Hypothalamus (tissue), 51 donors: Measurements from ENCODE around the gene WDR7.

Experiments used
- DNase-seq, 51 donors: peaks; one replicate each; lab custom pipeline; 2025; lab: John Stamatoyannopoulos, UW

WDR7 gene

GRCh38 chr18:56721031-56721430 lies 69.9 kb downstream of the WDR7 start:
- no peak for DNase-seq

DNA sequence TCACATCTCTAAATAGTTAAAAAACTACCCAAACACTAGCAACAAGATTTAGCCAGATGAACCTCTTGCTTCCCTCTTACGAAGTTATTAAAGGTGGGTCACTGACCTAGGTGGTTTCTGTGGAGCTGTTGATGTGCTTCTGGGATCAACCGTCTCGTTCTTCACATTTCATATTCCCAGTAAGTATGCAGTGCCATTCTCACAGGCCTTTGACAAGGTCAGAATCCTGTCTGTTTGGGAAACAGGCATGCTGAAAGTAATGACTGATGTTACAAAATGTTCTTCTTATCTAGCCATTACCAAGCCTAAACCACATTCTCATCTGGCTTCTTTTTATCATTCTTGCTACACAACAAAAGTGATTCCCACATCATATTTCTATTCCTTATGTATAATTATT lies 70.3 kb downstream of the WDR7 start:
- no peak for DNase-seq

DNA sequence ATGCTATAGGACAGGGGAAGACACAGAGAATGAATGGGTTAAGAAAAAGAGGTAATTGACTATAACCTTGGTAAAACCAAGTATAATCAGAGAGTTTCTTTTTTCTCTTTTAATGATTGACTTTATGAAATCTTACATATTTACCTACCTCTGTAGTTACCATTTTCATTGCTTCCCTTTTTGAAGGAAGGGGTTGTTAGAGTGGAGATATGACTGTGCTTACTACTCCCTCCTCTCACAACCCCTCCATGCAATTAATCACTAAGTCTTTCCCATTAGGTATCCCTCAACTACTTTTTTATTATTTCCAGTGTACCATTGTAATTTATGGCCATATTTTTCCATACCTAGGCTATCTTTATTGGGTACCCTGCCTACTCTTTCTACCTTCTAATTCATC lies 71.4 kb downstream of the WDR7 start:
- DNase-seq: no peak

DNA sequence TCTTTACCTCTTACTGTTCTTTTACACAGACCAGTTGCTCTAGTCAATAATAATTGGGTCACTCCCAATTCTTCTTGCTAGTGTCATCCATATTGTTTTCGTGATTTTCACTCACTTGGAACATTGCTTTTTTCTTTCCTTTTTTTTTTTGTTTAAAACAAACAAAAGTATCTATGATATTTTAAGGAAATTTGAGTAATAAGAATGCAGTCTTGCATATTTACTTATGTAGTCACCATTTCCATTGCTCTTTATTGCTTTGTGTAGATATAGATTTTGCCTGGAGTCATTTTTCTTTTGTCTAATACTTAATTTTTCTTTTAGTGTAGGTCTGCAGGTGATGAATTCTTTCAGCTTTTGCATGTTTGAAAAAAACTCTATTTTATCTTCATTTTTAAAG lies 71.9 kb downstream of the WDR7 start:
- DNase-seq: no peak

DNA sequence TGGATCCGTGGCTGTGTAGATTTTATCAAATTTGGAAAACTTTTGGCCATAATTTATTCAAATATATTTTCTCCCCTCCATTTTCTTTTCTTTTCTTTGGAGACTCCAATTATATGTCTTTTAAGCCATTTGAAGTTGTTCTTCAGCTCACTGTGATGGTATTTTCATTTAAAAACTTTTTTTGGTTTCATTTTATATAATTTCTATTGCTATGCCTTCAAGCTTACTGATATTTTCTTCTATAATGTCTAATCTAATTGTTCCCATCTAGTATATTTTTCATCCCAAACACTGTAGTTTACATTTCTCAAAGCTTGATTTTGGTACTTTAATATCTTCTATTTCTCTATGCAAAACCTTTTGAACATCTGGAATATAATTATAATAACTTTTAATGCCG lies 72.5 kb downstream of the WDR7 start:
- no peak for DNase-seq

DNA sequence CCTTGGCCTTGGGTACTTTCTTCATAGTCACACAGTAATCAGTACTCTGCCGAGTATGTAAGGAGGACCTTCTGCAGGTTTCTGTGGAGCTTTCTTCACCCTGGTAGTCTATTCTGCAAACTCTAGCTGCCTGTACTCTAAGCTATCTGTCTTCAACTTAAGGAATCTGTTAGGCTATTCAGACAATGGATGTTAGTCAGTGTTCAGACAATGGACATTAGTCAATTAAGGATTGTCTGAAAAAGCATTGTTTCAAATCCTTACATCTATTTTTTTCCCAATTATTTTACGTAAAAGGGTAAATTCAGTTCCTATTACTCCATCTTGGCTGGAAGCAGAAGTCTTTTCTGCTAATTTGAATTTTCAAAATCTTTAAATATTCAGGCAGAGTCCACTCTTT lies 75.7 kb downstream of the WDR7 start:
- no peak for DNase-seq

DNA sequence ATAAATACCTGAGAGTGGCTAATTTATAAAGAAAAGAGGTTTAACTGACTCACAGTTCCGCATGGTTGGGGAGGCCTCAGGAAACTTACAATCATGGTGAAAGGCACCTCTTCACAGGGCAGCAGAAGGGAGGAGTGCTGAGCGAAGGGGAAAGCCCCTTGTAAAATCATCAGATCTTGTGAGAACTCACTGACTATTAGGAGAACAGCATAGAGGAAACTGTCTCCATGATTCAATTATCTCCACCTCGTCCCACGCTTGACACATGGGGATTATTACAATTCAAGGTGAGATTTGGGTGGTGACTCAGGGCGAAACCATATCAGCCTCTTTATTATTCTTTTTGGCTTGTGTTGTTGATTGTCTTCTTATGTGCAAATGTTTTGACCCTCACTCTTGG lies 76.2 kb downstream of the WDR7 start:
- no peak for DNase-seq

- no peak for DNase-seq
These were observed 77.6 kb downstream of the WDR7 start for GRCh38 chr18:56728741-56729140.

DNA sequence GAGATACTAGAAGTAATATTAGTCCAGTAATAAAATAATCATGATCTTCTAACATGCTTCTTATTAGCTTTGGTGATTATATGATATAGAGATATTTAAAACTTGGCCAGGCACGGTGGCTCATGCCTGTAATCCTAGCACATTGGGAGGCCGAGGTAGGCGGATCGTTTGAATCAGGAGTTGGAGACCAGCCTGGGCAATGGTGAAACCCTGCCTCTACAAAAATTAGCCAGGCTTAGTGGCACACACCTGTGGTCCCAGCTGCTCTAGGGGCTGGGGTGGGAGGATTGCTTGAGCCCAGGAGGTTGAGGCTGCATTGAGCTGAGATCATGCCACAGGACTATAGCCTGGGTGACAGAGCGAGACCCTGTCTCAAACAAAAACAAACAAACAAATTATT lies 87.0 kb downstream of the WDR7 start:
- no peak for DNase-seq

DNA sequence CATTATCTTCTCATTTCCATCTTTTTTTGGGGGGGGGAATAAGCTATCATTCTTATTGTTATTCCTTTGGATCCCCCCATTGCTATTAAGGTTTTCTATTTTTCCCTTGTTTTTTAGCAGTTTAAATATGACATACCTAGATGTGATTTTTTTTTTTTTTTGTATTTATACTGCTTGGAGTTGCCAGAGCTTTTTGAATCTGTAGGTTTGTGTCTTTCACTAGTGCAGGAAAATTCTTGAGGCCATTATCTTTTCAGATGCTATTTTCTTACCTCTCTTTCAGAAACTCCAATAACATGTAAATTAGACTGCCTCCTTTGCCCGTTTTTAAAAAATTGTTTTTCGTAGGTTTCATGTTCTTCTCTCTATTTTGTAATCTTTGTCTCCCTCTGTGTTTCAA lies 88.6 kb downstream of the WDR7 start:
- no peak for DNase-seq

- no peak for DNase-seq
These were observed 89.5 kb downstream of the WDR7 start for GRCh38 chr18:56740645-56741044.

- no peak for DNase-seq
These were observed 90.5 kb downstream of the WDR7 start for GRCh38 chr18:56741685-56742084.

GRCh38 chr18:56743115-56743514 lies 92.0 kb downstream of the WDR7 start:
- no peak for DNase-seq

DNA sequence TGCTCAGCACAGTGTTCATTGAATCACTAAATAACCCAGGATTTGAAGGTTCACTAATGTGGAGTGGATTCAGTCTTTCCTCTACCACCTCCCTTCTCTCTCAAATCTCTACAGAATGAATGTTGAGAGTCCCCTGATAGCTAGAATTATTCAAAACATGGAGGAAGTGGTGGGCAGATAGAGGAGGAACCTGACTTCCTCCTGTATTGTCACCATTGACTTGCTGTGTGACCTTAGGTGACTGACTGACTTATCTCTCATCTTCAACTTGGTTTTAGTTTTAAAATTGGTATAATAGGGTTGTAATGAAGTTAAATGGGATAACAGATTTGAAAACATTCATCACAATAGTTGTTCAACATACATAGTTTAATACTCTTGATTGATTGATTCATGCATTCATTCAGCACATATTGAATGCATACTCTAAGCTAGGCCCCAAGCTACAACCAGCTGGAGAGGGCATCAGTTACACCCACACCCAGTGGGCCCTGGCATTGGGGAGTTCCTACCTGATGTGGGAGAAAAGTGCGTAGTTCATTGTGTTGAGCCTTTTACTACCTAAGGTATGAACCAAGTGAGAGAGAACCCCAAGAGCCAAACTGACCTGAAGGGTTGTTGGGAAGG lies 96.0 kb downstream of the WDR7 start:
- DNase-seq: no peak

- no peak for DNase-seq
These were observed 96.7 kb downstream of the WDR7 start for GRCh38 chr18:56747857-56748256.

GRCh38 chr18:56748698-56749268 lies 97.6 kb downstream of the WDR7 start:
- DNase-seq: peak in 2 of 51 donors; percentile 5 to 58

DNA sequence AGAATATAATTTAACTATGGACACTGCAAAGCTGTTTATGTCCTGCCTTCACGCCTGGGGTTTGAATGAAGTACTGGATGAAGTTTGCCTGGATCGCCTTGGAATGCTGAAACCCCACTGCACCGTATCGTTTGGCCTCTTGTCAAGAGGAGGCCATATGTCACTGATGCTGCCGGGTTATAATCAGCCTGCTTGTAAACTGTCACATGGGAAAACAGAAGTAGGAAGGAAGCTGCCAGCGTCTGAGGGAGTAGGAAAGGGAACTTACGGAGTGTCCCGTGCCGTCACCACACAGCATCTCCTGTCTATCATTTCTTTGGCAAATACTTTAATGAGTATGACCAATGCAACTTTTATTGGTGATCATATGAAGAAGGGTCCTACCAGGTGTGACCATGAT lies 105.8 kb downstream of the WDR7 start:
- DNase-seq: peak in 6 of 51 donors; percentile 2 to 6 (median 4)

GRCh38 chr18:56770097-56770496 lies 118.9 kb downstream of the WDR7 start:
- DNase-seq: no peak

GRCh38 chr18:56770873-56771272 lies 119.7 kb downstream of the WDR7 start:
- DNase-seq: no peak

GRCh38 chr18:56775701-56776100 lies 124.5 kb downstream of the WDR7 start:
- DNase-seq: no peak

DNA sequence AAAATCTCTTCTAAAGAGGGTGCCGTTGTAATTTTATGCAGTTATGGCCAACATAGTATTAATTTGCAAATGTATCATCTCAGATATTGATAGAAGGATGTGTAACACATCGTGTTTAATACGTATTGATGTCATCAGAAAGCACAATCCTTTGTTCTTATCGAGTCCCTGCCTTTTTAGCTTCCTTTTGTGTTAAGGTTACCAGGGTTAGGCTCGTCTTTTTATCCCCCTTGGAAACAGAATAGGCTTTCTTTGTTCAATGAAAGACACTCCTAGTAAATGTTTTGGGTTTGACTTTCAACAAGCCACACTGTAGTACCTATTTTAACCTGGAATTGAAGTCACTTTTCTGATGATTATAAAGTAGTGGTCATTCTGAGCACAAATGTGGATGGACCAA lies 136.2 kb downstream of the WDR7 start:
- DNase-seq: no peak

DNA sequence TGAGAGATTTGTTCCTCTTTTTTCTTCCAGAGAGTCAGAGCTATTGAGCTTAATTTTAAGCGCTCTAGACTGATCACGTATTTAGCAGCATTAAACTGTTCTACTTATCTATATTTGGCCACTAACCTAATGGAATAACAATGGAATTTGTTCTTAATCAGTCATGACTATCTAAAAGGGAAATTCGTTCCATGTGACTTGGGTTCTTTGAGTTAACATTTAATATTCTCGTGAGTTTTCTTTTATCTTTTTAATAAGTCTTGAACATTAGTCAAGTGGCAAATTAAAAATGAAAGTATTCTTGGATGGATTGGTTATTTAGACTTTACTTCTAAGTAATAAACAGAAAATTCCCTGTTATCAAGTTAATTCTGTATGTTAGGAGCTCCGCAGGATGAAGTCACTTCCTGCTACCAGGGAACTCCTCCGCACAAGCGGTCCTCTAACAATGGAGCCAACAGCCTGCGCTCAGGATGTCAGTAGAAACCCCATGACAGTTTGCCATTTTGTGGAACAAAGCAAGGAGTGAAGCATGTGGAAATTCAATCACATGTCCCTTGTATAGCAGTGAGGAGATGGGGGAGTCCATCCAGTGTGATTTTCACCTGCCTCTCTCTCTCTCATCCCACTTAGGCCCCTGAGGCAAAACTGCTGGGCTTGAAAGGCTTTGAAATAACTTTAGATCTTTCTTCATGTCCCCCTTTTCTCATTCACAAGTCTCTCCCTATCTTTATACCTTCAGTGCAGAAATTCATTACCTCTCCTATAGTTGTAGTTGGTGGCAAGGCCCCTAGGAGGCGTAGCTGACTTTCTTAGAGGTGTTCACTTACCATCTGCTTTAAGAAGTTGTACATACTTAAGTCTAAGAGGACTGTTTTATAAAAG lies 138.1 kb downstream of the WDR7 start:
- no peak for DNase-seq
